ENCODE results near the gene SCUBE3.
A peak's percentile ranks its signal among the peaks of the same experiment; 100 is the strongest.

Gene SCUBE3

DNA sequence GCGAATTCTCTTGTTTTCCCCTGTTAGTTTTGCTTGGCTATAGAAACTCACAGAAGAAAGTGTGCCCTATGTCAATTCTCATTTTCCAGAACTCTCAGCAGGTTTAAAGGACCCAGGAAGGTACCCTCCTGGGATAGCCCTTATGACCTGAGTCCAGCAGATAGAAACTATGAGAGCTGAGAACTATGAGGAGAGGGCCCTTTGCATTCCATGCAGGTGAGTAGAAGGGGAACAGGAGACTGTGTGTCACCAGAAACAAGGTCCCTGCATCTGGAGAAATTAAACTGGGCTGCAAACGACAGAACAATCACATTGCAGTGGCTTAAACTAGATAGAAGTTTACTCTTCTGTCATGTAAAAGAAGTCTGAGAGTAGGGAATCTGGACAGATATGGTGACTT lies 35.7 kb upstream of the SCUBE3 start:
- H3K27ac Mint-ChIP-seq = peak overlapping the region; percentile 13 to 73 (median 60)
- H3K4me3 Mint-ChIP-seq = no peak overlapping the region
- TF ChIP-seq, protein P1, sequence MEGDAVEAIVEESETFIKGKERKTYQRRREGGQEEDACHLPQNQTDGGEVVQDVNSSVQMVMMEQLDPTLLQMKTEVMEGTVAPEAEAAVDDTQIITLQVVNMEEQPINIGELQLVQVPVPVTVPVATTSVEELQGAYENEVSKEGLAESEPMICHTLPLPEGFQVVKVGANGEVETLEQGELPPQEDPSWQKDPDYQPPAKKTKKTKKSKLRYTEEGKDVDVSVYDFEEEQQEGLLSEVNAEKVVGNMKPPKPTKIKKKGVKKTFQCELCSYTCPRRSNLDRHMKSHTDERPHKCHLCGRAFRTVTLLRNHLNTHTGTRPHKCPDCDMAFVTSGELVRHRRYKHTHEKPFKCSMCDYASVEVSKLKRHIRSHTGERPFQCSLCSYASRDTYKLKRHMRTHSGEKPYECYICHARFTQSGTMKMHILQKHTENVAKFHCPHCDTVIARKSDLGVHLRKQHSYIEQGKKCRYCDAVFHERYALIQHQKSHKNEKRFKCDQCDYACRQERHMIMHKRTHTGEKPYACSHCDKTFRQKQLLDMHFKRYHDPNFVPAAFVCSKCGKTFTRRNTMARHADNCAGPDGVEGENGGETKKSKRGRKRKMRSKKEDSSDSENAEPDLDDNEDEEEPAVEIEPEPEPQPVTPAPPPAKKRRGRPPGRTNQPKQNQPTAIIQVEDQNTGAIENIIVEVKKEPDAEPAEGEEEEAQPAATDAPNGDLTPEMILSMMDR (IDR thresholded peaks at IDR 0.05; ENCODE audit: unreplicated experiment in 3 of 3) = no peak
- no peaks in the 10 kb centered on the region for H3K9me3 Mint-ChIP-seq
- no peaks in the 10 kb centered on the region for H3K36me3 Mint-ChIP-seq (ENCODE audit: low read depth)
- H3K4me1 Mint-ChIP-seq = peaks cover 55% of the 10 kb centered on the region
- peaks cover 7% of the 10 kb centered on the region for H3K27me3 Mint-ChIP-seq (ENCODE audit: low read depth)

GRCh38 chr6:35178932-35179832 lies 34.6 kb upstream of the SCUBE3 start:
- H3K4me3 Mint-ChIP-seq = no peak overlapping the region
- H3K27me3 Mint-ChIP-seq (ENCODE audit: low read depth) = peaks cover 7% of the 10 kb centered on the region
- H3K27ac Mint-ChIP-seq = peak overlapping the region; percentile 43 to 81 (median 80)
- H3K9me3 Mint-ChIP-seq = no peaks in the 10 kb centered on the region
- H3K36me3 Mint-ChIP-seq (ENCODE audit: low read depth) = no peaks in the 10 kb centered on the region
- H3K4me1 Mint-ChIP-seq = peaks cover 64% of the 10 kb centered on the region
- TF ChIP-seq, protein P1 (IDR thresholded peaks at IDR 0.05; ENCODE audit: unreplicated experiment in 3 of 3) = no peak

GRCh38 chr6:35179901-35180535 lies 33.7 kb upstream of the SCUBE3 start:
- Mint-ChIP-seq H3K9me3 (no peaks in the 10 kb centered on the region), H3K4me3 (no peak overlapping the region), H3K27me3 (ENCODE audit: low read depth) (peaks cover 4% of the 10 kb centered on the region), H3K4me1 (peaks cover 66% of the 10 kb centered on the region), H3K27ac (peak overlapping the region; percentile 44 to 83 (median 81)), H3K36me3 (ENCODE audit: low read depth) (no peaks in the 10 kb centered on the region)
- TF ChIP-seq, protein P1 (IDR thresholded peaks at IDR 0.05; ENCODE audit: unreplicated experiment in 3 of 3) = no peak

- Mint-ChIP-seq H3K9me3 (no peaks in the 10 kb centered on the region), H3K36me3 (ENCODE audit: low read depth) (no peaks in the 10 kb centered on the region), H3K27me3 (ENCODE audit: low read depth) (peaks cover 8% of the 10 kb centered on the region), H3K4me3 (no peak overlapping the region), H3K4me1 (peaks cover 62% of the 10 kb centered on the region), H3K27ac (peak overlapping the region; percentile 44 to 86 (median 81))
- TF ChIP-seq, protein P1 (IDR thresholded peaks at IDR 0.05; ENCODE audit: unreplicated experiment in 3 of 3) = no peak
Observed at GRCh38 chr6:35181308-35181932, 32.3 kb upstream of the SCUBE3 start.

- H3K27me3 Mint-ChIP-seq (ENCODE audit: low read depth) = peaks cover 8% of the 10 kb centered on the region
- H3K9me3 Mint-ChIP-seq = no peaks in the 10 kb centered on the region
- H3K27ac Mint-ChIP-seq = no peak overlapping the region
- H3K4me1 Mint-ChIP-seq = peaks cover 62% of the 10 kb centered on the region
- H3K36me3 Mint-ChIP-seq (ENCODE audit: low read depth) = no peaks in the 10 kb centered on the region
- no peak overlapping the region for H3K4me3 Mint-ChIP-seq
- TF ChIP-seq, protein P1 (IDR thresholded peaks at IDR 0.05; ENCODE audit: unreplicated experiment in 3 of 3) = no peak
Observed at GRCh38 chr6:35181933-35182612, 31.7 kb upstream of the SCUBE3 start.
